ENCODE data around the gene NR1H4. TPM values are rescaled to one million over a fixed set of nuclear protein-coding genes. Genes with fewer than 3 reads are reported as not detected.

NR1H4 gene
- total RNA-seq, 1 experiment from 2014 or later = not detected

DNA sequence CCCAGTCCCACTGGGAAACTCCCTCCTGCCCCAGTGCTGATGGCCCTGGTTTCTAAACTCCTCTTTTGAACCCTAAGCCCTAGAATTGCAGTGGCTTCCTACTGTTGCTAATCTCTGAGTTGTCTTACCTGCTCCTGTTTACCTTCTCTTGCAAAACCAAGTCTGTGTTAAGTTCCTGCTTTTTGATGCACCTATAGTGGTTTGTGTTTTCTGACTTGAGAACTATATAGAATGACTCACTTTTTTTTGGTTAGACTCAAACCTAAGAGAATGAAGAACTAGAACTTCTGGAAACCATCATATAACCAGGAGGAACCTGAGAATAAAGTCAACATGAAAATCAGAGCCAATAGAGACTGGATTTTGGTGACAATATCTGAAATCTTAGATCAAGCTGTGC, 94.3 kb downstream of the NR1H4 start (continued):
- TF ChIP-seq, protein P1, sequence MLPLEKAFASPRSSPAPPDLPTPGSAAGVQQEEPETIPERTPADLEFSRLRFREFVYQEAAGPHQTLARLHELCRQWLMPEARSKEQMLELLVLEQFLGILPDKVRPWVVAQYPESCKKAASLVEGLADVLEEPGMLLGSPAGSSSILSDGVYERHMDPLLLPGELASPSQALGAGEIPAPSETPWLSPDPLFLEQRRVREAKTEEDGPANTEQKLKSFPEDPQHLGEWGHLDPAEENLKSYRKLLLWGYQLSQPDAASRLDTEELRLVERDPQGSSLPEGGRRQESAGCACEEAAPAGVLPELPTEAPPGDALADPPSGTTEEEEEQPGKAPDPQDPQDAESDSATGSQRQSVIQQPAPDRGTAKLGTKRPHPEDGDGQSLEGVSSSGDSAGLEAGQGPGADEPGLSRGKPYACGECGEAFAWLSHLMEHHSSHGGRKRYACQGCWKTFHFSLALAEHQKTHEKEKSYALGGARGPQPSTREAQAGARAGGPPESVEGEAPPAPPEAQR (CRISPR knock-in tag; IDR thresholded peaks at IDR 0.05) = no peak
- TF ChIP-seq, protein P2, sequence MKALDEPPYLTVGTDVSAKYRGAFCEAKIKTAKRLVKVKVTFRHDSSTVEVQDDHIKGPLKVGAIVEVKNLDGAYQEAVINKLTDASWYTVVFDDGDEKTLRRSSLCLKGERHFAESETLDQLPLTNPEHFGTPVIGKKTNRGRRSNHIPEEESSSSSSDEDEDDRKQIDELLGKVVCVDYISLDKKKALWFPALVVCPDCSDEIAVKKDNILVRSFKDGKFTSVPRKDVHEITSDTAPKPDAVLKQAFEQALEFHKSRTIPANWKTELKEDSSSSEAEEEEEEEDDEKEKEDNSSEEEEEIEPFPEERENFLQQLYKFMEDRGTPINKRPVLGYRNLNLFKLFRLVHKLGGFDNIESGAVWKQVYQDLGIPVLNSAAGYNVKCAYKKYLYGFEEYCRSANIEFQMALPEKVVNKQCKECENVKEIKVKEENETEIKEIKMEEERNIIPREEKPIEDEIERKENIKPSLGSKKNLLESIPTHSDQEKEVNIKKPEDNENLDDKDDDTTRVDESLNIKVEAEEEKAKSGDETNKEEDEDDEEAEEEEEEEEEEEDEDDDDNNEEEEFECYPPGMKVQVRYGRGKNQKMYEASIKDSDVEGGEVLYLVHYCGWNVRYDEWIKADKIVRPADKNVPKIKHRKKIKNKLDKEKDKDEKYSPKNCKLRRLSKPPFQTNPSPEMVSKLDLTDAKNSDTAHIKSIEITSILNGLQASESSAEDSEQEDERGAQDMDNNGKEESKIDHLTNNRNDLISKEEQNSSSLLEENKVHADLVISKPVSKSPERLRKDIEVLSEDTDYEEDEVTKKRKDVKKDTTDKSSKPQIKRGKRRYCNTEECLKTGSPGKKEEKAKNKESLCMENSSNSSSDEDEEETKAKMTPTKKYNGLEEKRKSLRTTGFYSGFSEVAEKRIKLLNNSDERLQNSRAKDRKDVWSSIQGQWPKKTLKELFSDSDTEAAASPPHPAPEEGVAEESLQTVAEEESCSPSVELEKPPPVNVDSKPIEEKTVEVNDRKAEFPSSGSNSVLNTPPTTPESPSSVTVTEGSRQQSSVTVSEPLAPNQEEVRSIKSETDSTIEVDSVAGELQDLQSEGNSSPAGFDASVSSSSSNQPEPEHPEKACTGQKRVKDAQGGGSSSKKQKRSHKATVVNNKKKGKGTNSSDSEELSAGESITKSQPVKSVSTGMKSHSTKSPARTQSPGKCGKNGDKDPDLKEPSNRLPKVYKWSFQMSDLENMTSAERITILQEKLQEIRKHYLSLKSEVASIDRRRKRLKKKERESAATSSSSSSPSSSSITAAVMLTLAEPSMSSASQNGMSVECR (CRISPR knock-in tag; IDR thresholded peaks at IDR 0.05; ENCODE audit: borderline replicate concordance) = no peak
- TF ChIP-seq JAZF1 (CRISPR knock-in tag; IDR thresholded peaks at IDR 0.05) = no peak
- TF ChIP-seq GABPB1 (CRISPR knock-in tag; IDR thresholded peaks at IDR 0.05) = no peak
- TF ChIP-seq ATF6 (CRISPR knock-in tag; IDR thresholded peaks at IDR 0.05) = no peak
- TF ChIP-seq ESRRA (CRISPR knock-in tag; IDR thresholded peaks at IDR 0.05; ENCODE audit: borderline replicate concordance) = no peak
- TF ChIP-seq NR1H2 (CRISPR knock-in tag; IDR thresholded peaks at IDR 0.05) = no peak
- no peak for TF ChIP-seq ZMAT4 (CRISPR knock-in tag; IDR thresholded peaks at IDR 0.05)

GRCh38 chr12:100572184-100572583, 98.5 kb downstream of the NR1H4 start:
- Mint-ChIP-seq H3K9me3 (no peaks in the 10 kb centered on the region), H3K27ac (no peak overlapping the region), H3K36me3 (no peaks in the 10 kb centered on the region), H3K4me1 (peaks cover 13% of the 10 kb centered on the region), H3K4me3 (peak overlapping the region; percentile 32; the same call in 1 of the 2 replicates), H3K27me3 (ENCODE audit: low read depth) (peaks cover 31% of the 10 kb centered on the region)
- POLR2A ChIA-PET = no interaction called here
- CTCF ChIA-PET = no interaction called here
- TF ChIP-seq ZMAT4 (CRISPR knock-in tag; IDR thresholded peaks at IDR 0.05) (no peak), GTF2I (CRISPR knock-in tag; conservative IDR thresholded peaks at IDR 0.05) (no peak), CREB1 (CRISPR knock-in tag; IDR thresholded peaks at IDR 0.05) (no peak), E2F1 (CRISPR knock-in tag; IDR thresholded peaks at IDR 0.05) (no peak), ZNF416 (CRISPR knock-in tag; IDR thresholded peaks at IDR 0.05) (no peak), NR3C1 (CRISPR knock-in tag; conservative IDR thresholded peaks at IDR 0.05; ENCODE audit: low read depth) (no peak), E2F4 (CRISPR knock-in tag; IDR thresholded peaks at IDR 0.05; ENCODE audit: borderline replicate concordance, low read depth) (no peak), EMX1 (CRISPR knock-in tag; IDR thresholded peaks at IDR 0.05) (no peak), ZNF138 (CRISPR knock-in tag; conservative IDR thresholded peaks at IDR 0.05) (no peak)
- TF ChIP-seq, protein P3, sequence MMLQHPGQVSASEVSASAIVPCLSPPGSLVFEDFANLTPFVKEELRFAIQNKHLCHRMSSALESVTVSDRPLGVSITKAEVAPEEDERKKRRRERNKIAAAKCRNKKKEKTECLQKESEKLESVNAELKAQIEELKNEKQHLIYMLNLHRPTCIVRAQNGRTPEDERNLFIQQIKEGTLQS (CRISPR knock-in tag; conservative IDR thresholded peaks at IDR 0.05) = no peak
- TF ChIP-seq, protein P4, sequence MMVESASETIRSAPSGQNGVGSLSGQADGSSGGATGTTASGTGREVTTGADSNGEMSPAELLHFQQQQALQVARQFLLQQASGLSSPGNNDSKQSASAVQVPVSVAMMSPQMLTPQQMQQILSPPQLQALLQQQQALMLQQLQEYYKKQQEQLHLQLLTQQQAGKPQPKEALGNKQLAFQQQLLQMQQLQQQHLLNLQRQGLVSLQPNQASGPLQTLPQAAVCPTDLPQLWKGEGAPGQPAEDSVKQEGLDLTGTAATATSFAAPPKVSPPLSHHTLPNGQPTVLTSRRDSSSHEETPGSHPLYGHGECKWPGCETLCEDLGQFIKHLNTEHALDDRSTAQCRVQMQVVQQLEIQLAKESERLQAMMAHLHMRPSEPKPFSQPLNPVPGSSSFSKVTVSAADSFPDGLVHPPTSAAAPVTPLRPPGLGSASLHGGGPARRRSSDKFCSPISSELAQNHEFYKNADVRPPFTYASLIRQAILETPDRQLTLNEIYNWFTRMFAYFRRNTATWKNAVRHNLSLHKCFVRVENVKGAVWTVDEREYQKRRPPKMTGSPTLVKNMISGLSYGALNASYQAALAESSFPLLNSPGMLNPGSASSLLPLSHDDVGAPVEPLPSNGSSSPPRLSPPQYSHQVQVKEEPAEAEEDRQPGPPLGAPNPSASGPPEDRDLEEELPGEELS (CRISPR knock-in tag; IDR thresholded peaks at IDR 0.05) = no peak
- TF ChIP-seq, protein P1 (CRISPR knock-in tag; IDR thresholded peaks at IDR 0.05) = no peak
- ATAC-seq = no peak
- DNase-seq (ENCODE audit: low spot score) = no peak

All from WTC11 (cell line).